Measurements from ENCODE around the gene RTN4RL1. TPM values are rescaled to one million over a fixed set of nuclear protein-coding genes. Genes with fewer than 3 reads are reported as not detected.
A peak's percentile ranks its signal among the peaks of the same experiment; 100 is the strongest.

The RTN4RL1 gene
- total RNA-seq, 6 experiments from 2014 or later = 0.54 to 2.6 (median 1.4) TPM

GRCh38 chr17:2057760-2058585 lies 32.8 kb upstream of the RTN4RL1 start:
- Histone ChIP-seq H3K9me3 (no peaks in the 10 kb centered on the region), H3K4me3 (peak overlapping the region in 1 of 3 donors; percentile 20), H3K27ac (peak overlapping the region in 2 of 3 donors; percentile 71 to 84), H3K4me1 (peaks cover 0 to 33% (median 5%) of the 10 kb centered on the region in 4 donors), H3K27me3 (peaks cover 0 to 19% of the 10 kb centered on the region in 2 donors), H3K36me3 (no peaks in the 10 kb centered on the region)
- intact Hi-C loops (cut with DNase I) = loop anchor here (5.0 to 10.0 kb wide), 2 partner anchors 184 to 187 kb away; no protein-coding TSS in a partner anchor
- DNase-seq = no peak
- ATAC-seq = no peak
- TF ChIP-seq POLR2A (IDR thresholded peaks at IDR 0.05) = no peak
- no peak for TF ChIP-seq CTCF (IDR thresholded peaks at IDR 0.05)
- WGBS (ENCODE audit: insufficient coverage, low coverage, low lambda C conversion rate, missing lambda C conversion rate) = no CpG with 5 or more reads among the region's 98 CpGs

- Histone ChIP-seq H3K36me3 (no peaks in the 10 kb centered on the region), H3K9me3 (no peaks in the 10 kb centered on the region), H3K27ac (peak overlapping the region in 2 of 3 donors; percentile 71 to 84), H3K4me3 (peak overlapping the region in 2 of 3 donors; percentile 14 to 59), H3K27me3 (peaks cover 0 to 19% of the 10 kb centered on the region in 2 donors), H3K4me1 (peaks cover 0 to 33% (median 5%) of the 10 kb centered on the region in 4 donors)
- no peak for ATAC-seq
- TF ChIP-seq CTCF (IDR thresholded peaks at IDR 0.05) (no peak), POLR2A (IDR thresholded peaks at IDR 0.05) (no peak)
- intact Hi-C loops (cut with DNase I) = loop anchor here (5.0 to 10.0 kb wide), 2 partner anchors 185 to 188 kb away; no protein-coding TSS in a partner anchor
- 43% methylated on average over 17 of the region's 81 CpGs for WGBS (ENCODE audit: insufficient coverage, low coverage, low lambda C conversion rate, missing lambda C conversion rate)
- DNase-seq = no peak
Observed at GRCh38 chr17:2057175-2057759, 32.1 kb upstream of the RTN4RL1 start.

DNA sequence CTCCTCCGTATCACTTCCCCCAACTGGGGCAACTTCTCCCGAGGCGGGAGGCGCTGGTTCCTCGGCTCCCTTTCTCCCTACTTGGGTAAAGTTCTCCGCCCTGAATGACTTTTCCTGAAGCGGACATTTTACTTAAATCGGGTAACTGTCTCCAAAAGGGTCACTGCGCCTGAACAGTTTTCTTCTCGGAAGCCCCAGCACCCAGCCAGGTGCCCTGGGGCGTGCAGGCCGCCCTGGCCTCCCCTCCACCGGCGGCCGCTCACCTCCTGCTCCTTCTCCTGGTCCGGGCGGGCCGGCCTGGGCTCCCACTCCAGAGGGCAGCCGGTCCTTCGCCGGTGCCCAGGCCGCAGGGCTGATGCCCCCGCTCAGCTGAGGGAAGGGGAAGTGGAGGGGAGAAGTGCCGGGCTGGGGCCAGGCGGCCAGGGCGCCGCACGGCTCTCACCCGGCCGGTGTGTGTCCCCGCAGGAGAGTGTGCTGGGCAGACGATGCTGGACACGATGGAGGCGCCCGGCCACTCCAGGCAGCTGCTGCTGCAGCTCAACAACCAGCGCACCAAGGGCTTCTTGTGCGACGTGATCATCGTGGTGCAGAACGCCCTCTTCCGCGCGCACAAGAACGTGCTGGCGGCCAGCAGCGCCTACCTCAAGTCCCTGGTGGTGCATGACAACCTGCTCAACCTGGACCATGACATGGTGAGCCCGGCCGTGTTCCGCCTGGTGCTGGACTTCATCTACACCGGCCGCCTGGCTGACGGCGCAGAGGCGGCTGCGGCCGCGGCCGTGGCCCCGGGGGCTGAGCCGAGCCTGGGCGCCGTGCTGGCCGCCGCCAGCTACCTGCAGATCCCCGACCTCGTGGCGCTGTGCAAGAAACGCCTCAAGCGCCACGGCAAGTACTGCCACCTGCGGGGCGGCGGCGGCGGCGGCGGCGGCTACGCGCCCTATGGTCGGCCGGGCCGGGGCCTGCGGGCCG lies 31.4 kb upstream of the RTN4RL1 start:
- Histone ChIP-seq H3K4me3 (peak overlapping the region; percentile 26 to 59 (median 32)), H3K27ac (peak overlapping the region; percentile 50 to 84 (median 71)), H3K27me3 (peaks cover 0 to 19% of the 10 kb centered on the region in 2 donors), H3K36me3 (no peaks in the 10 kb centered on the region), H3K4me1 (peaks cover 0 to 33% (median 5%) of the 10 kb centered on the region in 4 donors), H3K9me3 (no peaks in the 10 kb centered on the region)
- DNase-seq = peak in 1 of 3 donors; percentile 54
- ATAC-seq = peak in 1 of 4 donors; percentile 3
- intact Hi-C loops (cut with DNase I) = loop anchor here (5.0 to 10.0 kb wide), 2 partner anchors 186 to 188 kb away; no protein-coding TSS in a partner anchor
- TF ChIP-seq CTCF (IDR thresholded peaks at IDR 0.05) (peak in 3 of 4 donors; percentile 6 to 32 (median 26)), POLR2A (IDR thresholded peaks at IDR 0.05) (no peak)
- 18% methylated on average over 14 of the region's 85 CpGs for WGBS (ENCODE audit: insufficient coverage, low coverage, low lambda C conversion rate, missing lambda C conversion rate)

All from right lobe of liver (tissue), 6 donors.